Stimulated activated CD4-positive, alpha-beta T cell treated with anti-CD3 and anti-CD28 coated beads, Interleukin-15, amount 100 ng/mL, for 24 hours (primary cell): ENCODE results near the gene VWC2L.

ENCODE experiments used
- DNase-seq: peaks from one replicate; pipeline ENCODE4 v3.0.0-alpha.2; 2020

The VWC2L gene

GRCh38 chr2:214410918-214411554 lies at the start of gene VWC2L:
Gene VWC2L (plus strand): TSS chr2:214411054. CDS start chr2:214414194, 3,140 bp downstream.
- peak; percentile 37 for DNase-seq

GRCh38 chr2:214361116-214361515 lies 49.7 kb upstream of the VWC2L start:
- DNase-seq: no peak

- DNase-seq: no peak
These were observed 45.3 kb upstream of the VWC2L start for GRCh38 chr2:214365549-214365948.

GRCh38 chr2:214367171-214367570 lies 43.7 kb upstream of the VWC2L start:
- no peak for DNase-seq

- DNase-seq: no peak
These were observed 34.1 kb upstream of the VWC2L start for GRCh38 chr2:214376618-214377285.

- DNase-seq: no peak
These were observed 33.6 kb upstream of the VWC2L start for GRCh38 chr2:214377286-214377624.

- DNase-seq: no peak
These were observed 32.3 kb upstream of the VWC2L start for GRCh38 chr2:214378455-214379103.

GRCh38 chr2:214379227-214379626 lies 31.6 kb upstream of the VWC2L start:
- DNase-seq: no peak

- DNase-seq: no peak
These were observed 30.2 kb upstream of the VWC2L start for GRCh38 chr2:214380681-214381080.

GRCh38 chr2:214382229-214382628 lies 28.6 kb upstream of the VWC2L start:
- DNase-seq: no peak

GRCh38 chr2:214386720-214387119 lies 24.1 kb upstream of the VWC2L start:
- no peak for DNase-seq

- DNase-seq: no peak
These were observed 21.5 kb upstream of the VWC2L start for GRCh38 chr2:214389334-214389733.

- no peak for DNase-seq
These were observed 17.1 kb upstream of the VWC2L start for GRCh38 chr2:214393796-214394195.

- DNase-seq: no peak
These were observed 15.8 kb upstream of the VWC2L start for GRCh38 chr2:214395040-214395439.

GRCh38 chr2:214401580-214401979 lies 9.3 kb upstream of the VWC2L start:
- no peak for DNase-seq

GRCh38 chr2:214410128-214410775 lies 602 bp upstream of the VWC2L start:
- no peak for DNase-seq

GRCh38 chr2:214412679-214413078 lies 1.8 kb downstream of the VWC2L start:
- no peak for DNase-seq

GRCh38 chr2:214436470-214436869 lies 25.6 kb downstream of the VWC2L start:
- no peak for DNase-seq

- no peak for DNase-seq
These were observed 39.5 kb downstream of the VWC2L start for GRCh38 chr2:214450118-214450894.

GRCh38 chr2:214451516-214452275 lies 40.8 kb downstream of the VWC2L start:
- DNase-seq: no peak

- no peak for DNase-seq
These were observed 54.7 kb downstream of the VWC2L start for GRCh38 chr2:214465363-214466146.
